Omental fat pad (tissue), 4 donors: ENCODE data around the gene KBTBD7. TPM values are rescaled to one million over a fixed set of nuclear protein-coding genes. Genes with fewer than 3 reads are reported as not detected.

Source experiments
- ATAC-seq: fragments of 150-250 bp; one replicate; pipeline ENCODE4 v1.9.1; 2016; ENCODE audit warnings: mild to moderate bottlenecking, moderate library complexity; ENCODE audit not compliant: low FRiP score
- DNase-seq: peaks from one replicate; pipeline ENCODE4 v3.0.0-alpha.2; 2019; ENCODE audit warnings: low spot score
- CTCF ChIP-seq, 3 donors: fragments of 450-650 bp; IDR thresholded peaks; one replicate each; pipeline ENCODE4 v1.5.1; 2016 to 2017; ENCODE audit warnings: antibody characterized with exemption in 3 of 3, mild to moderate bottlenecking in 3 of 3, moderate library complexity in 2 of 3
- total RNA-seq, 4 donors: library from RNA; depleted of rRNA; stranded (reverse); fragments of >200 nt; gene quantifications; one replicate each; pipeline ENCODE4 v1.1.0, GENCODE V29; 2016

The KBTBD7 gene
- total RNA-seq, 4 donors from 2014 or later: 1.9 to 7.7 (median 4.6) TPM

- TF ChIP-seq CTCF (IDR thresholded peaks at IDR 0.05): no peak
- no peak for DNase-seq
- ATAC-seq: no peak
Observed at GRCh38 chr13:41145136-41145908, 49.0 kb downstream of the KBTBD7 start.

- ATAC-seq: no peak
- no peak for TF ChIP-seq CTCF (IDR thresholded peaks at IDR 0.05)
- no peak for DNase-seq
Observed at GRCh38 chr13:41144576-41144975, 49.8 kb downstream of the KBTBD7 start.

Other genes with a start within 250 kb of the KBTBD7 start
- 100 to 1,000 TPM in 1 of 4 donors, 10 to 100 TPM in 3; 87.4 to 107 (median 89.9) TPM for gene ELF1, start 175.3 kb downstream of the KBTBD7 start, total RNA-seq
- gene WBP4, start 133.1 kb downstream of the KBTBD7 start, total RNA-seq: 10 to 100 TPM; 11.4 to 14.5 (median 11.8) TPM
- 1 to 10 TPM; 4.3 to 8.4 (median 5.6) TPM for gene KBTBD6, start 61.8 kb downstream of the KBTBD7 start, total RNA-seq
- 10 to 100 TPM in 1 of 4 donors, 1 to 10 TPM in 3; 6.6 to 14.3 (median 8.2) TPM for gene MTRF1, start 69.0 kb upstream of the KBTBD7 start, total RNA-seq
- gene NAA16, start 116.7 kb upstream of the KBTBD7 start, total RNA-seq: 10 to 100 TPM in 3 of 4 donors, 1 to 10 TPM in 1; 8.9 to 20.7 (median 14.2) TPM